ENCODE measurements around the gene EBPL.

DNA sequence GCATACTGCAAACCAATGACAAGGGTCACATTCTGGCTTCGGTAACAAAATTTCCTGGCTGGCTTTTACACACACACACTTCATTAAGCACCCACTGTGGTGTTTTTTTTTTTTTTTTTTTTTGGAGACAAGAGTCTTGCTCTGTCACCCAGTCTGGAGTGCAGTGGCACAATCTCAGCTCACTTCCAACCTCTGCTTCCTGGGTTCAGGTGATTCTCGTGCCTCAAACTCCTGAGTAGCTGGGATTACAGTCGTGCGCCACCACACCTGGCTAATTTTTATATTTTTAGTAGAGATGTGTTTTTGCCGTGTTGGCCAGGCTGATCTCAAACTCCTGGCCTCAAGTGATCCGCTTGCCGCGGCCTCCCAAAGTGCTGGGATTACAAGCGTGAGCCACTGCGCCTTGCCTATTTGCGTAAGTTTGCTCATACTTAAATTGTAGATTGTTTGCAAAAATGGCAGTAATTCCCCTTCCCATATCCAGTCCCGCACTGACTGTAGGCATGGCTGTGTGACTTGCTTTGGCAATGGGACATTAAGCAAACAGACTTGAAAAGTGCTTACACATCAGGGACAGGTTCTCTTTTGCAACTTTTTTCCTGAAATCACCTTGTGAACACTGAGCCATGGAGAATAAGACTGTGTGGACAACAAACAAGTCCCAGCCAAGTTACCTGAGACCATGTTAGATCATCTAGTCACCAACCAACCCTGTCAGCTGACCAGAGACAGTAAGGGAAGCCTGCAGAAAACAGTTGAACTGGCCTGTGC lies 42.1 kb upstream of the EBPL start:
- no peak for TF ChIP-seq FOS (IDR thresholded peaks at IDR 0.05; ENCODE audit: extremely low read depth, insufficient read length)
- TF ChIP-seq, protein P1, sequence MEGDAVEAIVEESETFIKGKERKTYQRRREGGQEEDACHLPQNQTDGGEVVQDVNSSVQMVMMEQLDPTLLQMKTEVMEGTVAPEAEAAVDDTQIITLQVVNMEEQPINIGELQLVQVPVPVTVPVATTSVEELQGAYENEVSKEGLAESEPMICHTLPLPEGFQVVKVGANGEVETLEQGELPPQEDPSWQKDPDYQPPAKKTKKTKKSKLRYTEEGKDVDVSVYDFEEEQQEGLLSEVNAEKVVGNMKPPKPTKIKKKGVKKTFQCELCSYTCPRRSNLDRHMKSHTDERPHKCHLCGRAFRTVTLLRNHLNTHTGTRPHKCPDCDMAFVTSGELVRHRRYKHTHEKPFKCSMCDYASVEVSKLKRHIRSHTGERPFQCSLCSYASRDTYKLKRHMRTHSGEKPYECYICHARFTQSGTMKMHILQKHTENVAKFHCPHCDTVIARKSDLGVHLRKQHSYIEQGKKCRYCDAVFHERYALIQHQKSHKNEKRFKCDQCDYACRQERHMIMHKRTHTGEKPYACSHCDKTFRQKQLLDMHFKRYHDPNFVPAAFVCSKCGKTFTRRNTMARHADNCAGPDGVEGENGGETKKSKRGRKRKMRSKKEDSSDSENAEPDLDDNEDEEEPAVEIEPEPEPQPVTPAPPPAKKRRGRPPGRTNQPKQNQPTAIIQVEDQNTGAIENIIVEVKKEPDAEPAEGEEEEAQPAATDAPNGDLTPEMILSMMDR (IDR thresholded peaks at IDR 0.05 in 2 of 3, conservative IDR thresholded peaks at IDR 0.05 in 1 of 3; ENCODE audit: insufficient read depth in 2 of 3, low read depth in 1 of 3, low read length in 3 of 3), result no peak
- TF ChIP-seq MXI1 (IDR thresholded peaks at IDR 0.05; ENCODE audit: low read depth, low read length), result no peak
- TF ChIP-seq, protein P2, sequence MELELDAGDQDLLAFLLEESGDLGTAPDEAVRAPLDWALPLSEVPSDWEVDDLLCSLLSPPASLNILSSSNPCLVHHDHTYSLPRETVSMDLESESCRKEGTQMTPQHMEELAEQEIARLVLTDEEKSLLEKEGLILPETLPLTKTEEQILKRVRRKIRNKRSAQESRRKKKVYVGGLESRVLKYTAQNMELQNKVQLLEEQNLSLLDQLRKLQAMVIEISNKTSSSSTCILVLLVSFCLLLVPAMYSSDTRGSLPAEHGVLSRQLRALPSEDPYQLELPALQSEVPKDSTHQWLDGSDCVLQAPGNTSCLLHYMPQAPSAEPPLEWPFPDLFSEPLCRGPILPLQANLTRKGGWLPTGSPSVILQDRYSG (tag; conservative IDR thresholded peaks at IDR 0.05; ENCODE audit: low read depth), result no peak
